Activated CD8-positive, alpha-beta memory T cell treated with anti-CD3 and anti-CD28 coated beads, Interleukin-2, amount 50 U/mL, for 48 hours (primary cell): Measurements from ENCODE around the gene PDZK1IP1.
"Not testable (repeated sequence)": the region's sequence is repeated elsewhere in the genome, so short reads cannot be mapped to it uniquely, and the experiment has no call there.

Source experiments
- DNase-seq: peaks from one replicate; pipeline ENCODE4 v3.0.0-alpha.2; 2020

PDZK1IP1 gene

DNA sequence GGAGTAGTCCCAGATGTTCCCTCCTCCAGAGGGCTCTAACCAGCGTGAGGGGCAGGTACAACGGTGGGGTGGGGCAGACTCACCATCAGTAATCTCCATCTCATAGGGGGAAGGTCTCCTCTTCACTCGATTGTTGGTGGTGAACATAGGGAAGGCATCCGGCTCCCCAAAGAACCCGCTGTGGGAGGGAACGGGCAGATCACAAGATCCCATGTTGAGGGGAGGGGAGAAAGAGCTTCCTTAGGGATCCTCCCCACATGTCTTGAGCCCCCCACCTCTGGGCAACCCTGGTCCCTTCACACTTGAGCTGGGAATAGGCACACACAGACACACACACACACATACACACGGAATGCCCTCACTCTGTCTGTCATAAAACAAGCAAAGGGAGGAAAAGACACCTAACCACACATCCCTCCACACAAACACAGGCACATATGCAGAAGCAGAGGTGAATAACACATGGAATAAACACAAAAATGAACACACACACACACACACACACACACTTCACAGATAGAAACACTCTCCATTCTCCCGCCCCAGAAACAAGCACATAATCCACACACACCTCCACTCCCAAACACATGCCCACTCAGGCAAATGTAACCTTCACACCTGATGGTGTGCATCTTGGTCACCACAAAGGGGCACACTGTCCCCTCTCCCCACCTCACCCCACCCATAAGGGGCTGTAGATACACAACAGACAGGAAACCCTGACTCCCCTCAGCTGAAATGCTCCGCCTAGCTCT is 34.3 kb upstream of the PDZK1IP1 start:
- no peak for DNase-seq

DNA sequence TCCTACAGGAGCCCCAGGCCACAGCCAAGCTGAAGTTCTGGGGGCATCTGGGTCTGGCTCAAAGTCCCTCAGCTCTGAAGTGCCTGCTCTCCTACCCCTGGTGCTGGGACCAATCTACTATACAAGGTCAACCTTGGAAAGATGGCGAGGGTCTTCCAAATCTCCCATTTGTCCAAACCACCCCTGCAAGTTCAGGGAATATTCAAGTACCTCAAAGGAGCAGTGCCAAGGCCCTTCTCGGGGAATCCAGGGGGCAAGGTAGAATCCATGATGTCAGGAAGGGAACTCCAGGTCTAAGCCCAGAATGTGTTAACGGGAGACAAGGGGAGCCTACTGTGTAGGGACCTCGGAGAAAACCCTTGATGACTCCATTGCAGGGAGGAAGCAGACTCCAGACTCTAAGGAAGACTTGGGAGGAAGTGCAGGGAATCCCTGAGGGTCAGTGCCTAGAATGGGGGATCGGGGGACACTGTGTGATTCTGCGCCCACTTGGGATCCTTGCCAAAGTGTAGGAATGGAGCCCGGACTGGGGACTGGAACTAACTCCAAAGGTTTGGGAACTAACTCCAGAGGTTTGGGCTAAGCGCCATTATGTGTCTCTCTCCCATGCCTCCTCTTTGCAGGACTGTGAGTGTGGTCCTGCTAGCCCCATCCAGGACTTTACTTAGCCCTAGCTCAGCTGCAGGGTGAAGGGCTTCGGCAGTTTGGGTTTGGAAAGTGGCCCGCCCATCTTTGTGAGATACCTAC is 33.5 kb upstream of the PDZK1IP1 start:
- DNase-seq: no peak

DNA sequence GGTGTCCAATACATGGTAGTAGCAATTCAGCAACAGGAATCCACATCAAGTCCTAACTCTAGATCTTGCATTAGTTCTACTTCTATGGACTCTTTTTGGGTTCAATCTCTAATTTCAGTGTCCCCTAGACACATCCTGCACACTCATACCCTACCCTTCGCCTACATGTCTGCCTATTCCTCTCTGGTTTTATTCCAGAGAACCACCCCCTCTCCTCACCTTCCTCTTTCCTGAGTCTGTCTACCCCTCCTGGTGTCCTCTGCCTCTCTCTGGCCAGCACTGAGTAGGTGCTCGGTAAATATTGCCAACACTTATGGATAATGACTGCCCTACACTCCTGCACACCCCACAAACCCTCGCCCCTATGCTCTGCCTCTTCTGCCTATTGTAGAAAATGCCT is 32.6 kb upstream of the PDZK1IP1 start:
- no peak for DNase-seq

DNA sequence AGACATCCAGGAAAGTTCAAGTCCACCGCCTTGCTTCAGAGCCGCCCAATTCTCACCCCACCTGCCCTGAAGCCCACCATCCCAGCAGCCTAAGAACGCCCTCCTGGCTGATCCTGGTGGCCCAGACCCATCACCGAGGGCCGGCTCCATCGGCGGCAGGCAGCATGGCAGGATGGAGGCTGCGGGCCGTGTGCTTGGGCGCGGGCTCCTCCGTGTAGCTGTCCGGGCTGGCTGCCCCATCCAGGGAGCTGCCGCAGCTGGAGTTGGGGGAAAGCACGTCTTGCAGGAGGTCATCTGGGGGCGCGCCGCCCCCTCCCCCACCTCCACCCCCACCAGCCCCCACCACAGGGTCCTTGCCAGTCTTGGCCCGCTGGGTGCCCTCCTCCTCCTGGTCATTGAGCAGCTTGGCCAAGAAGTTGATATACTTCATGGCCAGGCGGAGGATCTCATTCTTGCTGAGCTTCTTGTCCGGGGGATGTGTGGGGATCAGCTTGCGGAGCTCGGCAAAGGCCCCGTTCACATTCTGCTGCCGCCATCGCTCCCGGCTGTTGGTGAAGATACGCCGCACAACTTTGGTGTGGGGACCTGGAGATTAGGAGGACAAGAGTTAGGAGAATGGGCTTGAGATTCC is 29.9 kb upstream of the PDZK1IP1 start:
- DNase-seq: no peak

DNA sequence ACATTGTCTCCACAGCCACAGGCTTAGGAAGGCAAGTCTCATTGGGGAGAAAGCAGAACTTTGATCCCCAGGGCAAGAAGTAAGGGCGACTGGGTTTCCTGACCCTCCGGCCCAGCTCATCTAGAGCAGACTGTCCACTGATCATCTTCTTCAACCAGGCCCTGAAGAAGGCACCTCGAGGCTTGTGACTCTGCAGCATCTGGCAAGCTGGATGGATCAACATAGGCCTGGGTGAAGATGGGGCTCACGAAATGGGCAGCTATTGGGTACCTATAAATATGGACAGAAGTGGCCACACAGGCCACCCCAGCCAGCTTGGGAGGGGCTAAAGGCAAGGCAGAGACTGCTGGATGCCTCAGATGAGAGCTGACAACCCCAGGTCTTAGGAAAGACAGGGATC is 29.2 kb upstream of the PDZK1IP1 start:
- no peak for DNase-seq

DNA sequence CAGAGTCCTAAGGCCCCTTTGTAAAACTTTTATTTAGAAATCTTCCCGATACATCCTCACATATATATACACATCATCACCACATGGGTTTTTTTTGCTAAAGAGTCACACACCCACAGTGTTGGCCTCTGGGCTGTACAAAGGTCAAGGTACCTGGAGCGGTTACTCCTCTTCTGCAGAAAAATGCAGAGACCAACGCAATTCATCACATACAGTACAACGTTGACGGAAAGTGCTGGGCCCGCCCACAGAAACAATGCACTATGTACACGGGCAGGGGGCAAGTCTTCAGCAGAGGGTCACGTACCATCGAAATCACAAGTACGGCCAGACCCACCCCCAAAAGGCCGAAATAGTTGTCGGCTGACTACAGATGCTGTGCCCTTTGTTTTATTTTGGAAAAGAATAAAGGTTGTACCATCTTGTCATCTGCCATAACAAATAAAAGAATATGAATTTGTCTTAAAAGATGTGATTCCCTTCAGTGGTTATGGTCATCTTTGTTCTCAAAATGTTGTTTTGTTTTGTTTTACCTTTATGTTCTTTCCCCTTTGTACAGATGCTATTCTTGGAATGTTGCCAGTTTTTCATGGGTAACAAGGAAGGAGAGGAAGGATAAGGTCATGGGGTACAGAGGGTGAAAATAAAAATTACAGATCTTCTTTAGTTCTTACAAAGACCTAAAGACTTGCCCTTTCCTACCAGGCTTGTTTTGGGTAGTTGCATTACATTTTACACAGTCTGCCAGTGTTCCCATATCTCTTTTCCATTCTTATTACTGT is 26.6 kb upstream of the PDZK1IP1 start:
- DNase-seq: no peak

DNA sequence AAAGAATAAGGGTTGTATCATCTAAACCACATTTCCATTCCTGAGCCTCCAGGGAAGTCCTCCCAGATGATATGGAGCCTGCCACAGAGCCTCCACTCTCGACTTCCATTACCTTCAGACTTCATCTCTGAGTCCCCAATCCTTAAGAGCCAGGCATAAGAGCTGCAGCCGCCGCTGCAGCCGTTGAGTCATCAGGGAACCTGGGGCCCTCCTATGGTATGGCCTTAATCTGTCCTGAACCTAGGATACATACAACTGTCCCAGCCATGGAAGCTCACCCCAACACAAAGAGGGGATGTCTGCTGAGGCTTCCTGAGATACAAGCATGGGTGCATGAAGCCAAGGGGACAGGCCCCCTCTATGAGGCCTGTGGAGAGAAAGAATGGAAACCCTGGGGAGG is 25.9 kb upstream of the PDZK1IP1 start:
- no peak for DNase-seq

DNA sequence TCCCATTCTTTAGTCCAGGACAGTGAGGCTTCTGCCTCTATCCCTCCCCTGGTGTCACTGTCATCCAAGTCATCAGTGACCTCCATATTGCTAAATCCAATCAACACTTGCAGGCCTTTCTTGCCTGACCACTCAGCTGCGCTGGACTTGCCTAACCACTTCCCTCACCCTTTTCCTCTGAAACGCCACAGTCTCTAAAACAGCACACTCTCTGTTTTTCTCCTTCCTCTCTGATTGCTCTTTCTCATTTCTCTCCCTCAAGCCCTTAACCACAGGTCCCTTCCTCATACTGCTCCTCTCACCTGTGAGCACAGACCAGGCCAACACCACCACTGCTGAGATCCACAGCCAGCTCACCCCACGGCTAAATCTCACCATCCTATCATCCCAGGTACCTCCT is 24.7 kb upstream of the PDZK1IP1 start:
- no peak for DNase-seq

DNA sequence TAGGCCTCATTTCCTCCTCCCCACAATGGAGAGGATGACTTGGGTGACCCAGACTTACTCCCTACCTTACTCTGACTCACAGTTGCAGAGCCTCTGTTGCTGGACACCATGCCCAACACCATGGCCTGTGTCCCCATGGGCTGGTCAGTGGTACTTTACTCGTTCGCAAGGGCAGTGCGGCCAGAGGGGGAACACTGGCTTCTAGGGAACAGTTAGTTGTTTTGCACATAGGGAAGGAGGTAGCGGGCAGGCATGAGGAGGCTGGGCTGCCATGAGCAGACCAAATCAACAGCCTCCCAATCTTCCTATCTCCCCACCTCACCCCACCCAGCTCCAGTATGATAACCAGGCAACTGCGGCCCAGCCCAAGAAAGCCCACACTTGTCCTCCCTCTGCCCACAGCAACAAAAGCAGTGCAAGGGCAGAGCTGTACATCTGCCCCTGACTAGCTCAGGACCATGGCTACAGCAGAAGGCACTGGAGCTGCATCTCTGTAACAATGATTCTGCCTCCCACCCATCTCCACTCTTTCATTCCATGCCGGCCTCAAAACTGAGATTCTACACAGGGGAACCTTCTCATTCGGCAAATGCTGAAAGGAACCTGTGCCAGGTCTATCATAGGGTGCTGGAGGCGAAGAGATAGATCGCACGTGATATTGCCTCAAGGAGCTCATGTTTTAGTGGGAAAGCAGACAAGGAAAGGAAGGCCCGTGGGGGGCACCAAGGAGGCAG is 23.6 kb upstream of the PDZK1IP1 start:
- DNase-seq: no peak

DNA sequence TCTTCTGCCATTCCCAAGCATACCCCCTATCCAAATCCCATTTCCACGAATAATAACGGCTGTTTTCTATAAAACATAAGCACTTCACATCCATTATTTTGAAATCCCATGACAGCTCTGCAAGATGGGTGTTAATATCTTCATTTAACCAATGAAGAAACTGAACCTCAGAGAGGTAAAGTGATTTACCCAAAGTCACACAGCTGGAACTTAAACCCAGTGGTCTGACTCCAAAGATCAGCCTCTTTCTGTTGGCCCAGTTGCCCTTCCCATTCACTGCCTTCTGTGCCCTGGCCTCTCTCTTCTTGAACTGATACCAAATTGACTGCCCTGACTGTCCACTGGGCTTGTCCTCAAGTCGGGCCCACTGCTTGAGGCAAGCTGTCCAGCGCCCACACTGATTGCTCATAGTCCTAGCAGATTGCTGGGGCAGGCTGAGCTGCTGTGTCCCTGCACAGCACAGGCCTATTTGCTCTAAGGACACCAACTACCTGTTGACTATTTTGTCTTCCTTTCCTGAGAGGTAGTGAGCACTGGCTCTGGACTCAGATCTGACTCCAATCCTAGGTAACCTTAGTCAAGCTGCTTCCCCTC is 22.9 kb upstream of the PDZK1IP1 start:
- DNase-seq: no peak

DNA sequence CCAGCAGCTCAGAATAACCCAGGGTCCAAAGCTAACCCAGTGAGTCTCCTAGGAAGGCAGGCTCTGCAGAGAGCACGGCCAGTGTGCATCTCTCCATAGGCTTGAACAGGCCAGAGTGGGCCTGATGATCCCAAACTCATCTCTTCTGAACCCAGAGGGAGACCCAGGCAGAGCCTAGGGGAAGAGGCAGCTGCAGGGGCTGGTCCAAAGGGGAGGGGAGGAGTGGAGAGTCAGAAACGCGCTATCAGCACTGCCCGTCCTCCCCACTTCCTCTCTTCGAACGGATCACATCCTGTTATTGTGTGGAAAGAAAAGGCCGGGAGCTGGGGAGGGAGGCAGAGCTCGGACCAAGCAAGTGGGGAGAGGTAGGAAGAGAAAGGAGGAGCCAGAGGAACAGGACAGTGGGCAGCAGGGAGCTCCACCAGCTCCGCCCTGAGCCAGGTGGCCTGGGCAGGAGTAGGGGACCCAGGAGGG is 22.0 kb upstream of the PDZK1IP1 start:
- DNase-seq: no peak

DNA sequence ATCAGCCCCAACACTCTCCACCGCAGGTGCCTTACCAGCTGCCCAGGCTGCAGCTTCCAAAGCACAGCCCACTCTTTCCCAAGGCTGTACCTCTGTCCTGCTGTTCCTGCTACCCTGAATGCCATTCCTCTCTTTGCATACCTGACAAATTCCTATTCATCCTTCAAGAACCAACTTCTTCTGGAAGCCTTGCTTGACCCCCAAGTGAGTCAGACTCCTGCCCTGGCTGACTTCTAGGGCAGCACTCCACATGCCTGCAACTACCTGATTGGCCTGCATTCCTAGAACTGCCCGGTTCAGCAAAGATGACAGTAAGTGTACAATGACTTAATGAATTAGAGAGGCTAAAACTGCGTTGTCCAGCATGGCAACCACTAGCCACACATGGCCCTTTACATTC is 20.8 kb upstream of the PDZK1IP1 start:
- DNase-seq: no peak

DNA sequence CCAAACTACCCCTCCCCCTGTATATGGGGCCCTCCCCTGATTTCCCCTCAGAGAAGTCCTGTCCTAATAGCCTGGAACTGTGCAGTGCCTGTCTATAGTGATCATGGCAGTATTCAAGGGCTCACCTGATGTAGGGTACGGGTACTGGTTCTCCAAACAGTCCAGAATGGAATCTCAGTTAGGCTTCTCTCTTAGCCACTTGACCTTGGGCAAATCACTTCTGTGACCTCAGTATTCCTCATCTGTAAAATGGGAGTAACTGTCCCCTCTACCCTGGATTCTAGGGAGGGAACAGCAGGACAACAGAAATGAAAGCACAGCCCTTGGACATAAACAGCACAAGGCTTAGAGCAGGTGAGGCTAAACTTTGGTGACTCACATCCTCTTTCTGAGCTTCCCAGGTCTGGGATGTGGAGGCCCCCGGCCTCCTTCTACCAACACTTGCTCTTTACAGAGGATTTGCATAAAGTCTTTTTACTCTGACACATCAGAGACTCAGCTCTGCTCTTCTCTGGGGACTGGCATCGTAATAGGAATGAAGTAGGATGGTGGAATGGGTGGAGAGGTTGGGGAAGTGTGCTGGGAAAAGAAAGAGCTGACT is 20.0 kb upstream of the PDZK1IP1 start:
- DNase-seq: no peak

DNA sequence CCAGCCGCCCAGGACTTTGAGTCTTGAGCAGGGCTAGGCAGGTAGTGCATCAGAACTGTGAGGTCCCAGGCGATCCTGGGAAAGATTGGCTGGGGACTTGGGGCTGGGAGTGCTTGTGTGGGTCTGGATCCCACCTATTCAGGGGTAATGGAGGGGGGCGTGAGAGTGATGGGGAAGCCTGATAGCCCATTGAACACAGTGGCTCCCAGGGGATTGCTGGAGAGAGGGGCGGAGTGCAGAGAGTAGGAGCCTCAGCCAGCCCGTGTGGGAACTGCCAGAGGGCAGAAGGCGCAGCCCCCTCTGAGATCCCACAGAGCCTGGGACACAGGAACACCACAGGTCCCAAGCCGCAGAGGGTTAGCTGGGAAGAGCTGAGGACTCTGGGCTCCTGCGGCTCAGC is 19.3 kb upstream of the PDZK1IP1 start:
- DNase-seq: no peak

DNA sequence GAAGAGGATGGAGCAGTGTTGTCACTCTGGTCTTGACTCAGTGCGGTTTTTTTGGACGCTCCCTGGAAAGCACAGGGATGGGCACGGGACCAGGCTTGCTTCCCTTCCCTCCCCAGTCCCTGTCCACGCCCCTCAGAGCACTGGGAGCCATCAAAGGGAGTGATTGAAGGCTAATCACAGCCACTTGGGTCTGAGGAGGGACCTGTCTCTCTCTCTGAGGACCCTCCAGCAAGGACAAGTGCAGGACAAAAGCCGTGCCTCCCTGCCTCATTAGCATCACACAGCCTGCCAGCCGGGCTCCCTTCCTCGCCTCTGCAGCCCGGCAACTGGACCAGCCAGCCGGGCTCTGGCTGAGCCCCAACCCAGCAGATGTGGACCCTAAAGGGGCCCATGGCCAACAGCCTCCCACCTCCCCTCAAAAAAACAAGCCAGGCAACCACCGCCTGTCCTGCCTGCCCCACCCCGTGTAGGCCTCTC is 18.6 kb upstream of the PDZK1IP1 start:
- DNase-seq: no peak

DNA sequence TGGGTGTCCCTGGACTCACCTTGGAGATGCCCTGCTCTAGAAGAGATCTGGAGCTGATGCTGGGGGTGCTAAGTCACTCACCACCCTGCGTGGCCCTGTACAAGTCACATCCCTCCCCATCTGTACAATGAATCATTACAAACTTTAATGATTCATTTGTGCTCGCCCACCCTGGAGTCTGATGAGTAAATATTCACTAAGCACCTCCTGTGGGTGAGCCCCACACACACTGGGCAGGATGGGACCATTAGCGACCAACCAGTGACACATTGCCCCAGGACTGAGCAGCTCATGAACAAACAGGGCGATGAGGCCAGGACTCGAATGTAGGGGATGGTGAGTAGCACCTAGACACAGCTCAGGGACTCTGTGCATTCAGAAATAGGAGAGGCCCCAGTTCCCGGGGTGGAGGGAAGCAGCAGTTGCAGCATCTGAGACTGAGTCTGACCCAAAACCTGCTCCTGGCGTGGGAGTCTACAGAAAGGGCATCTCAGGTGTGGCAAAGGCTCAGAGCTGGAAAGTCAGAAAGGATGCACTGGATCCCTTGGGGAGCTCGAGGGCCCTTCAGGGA is 18.1 kb upstream of the PDZK1IP1 start:
- DNase-seq: no peak

DNA sequence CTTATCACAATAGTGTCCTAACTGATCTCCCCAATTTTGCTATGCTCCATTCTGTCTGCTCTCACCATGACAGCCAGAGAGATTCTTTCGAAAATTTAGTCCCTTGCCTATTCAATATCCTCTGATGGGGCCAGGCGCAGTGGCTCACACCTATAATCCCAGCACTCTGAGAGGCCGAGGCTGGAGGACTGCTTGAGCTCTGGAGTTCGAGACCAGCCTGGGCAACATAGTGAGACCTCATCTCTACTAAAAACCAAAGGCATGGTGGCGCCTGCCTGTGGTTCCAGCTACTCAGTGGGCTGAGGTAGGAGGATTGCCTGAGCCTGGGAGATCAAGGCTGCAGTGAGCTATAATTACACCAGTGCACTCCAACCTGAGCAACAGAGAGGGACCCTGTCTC is 16.1 kb upstream of the PDZK1IP1 start:
- DNase-seq: no peak

DNA sequence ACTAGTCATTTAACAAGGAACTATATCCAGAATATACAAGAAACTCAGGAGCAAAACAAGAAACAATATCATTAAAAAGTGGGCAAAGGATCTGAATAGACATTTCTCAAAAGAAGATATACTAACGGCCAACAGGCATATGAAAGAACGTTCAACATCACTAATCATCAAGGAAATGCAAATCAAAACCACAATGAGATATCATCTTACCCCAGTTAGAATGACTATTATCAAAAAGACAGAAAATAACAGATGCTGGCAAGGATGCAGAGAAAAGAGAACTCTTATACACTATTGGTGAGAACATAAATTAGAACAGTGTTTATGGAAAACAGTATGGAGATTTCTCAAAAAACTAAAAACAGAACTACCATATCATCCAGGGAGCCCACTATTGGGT is 13.7 kb upstream of the PDZK1IP1 start:
- DNase-seq: not testable (repeated sequence)

DNA sequence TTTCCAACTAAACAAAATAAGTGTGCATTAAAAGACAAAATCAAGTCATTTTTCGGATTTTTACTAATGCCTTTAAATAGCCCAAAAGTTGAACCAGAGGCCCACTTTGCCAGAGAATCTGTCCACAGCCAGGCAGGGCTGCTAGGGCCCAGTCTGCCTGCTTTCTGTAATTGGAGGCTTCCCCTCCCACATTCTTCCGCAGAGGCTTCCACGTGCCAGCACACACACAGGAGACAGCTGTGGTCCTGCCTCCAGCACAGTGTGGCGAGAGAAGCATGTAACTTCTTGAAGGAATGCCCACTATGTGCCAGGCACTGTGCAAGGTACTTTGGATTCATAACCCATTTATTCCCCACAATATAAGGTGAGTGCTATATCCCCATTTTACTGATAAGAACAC is 11.3 kb upstream of the PDZK1IP1 start:
- no peak for DNase-seq

DNA sequence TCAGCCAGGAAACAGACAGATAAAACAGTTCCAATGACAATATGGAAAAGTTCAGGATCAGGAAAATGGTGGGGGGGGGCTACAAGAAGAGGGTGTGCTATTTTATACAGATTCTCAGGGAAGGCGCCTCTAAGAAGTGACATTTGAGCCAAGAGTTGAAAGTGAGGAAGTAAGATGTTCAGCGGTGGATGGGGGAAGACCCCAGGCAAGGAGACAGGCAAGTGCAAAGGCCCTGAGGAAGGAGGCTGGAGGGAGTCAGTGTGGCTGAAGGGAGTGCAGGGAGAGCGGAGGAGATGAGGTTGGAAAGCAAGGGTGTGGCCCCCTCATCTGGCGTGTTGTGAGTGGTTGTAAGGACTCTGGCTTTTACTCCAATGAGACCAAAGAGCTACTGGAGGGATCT is 8.4 kb upstream of the PDZK1IP1 start:
- DNase-seq: no peak

DNA sequence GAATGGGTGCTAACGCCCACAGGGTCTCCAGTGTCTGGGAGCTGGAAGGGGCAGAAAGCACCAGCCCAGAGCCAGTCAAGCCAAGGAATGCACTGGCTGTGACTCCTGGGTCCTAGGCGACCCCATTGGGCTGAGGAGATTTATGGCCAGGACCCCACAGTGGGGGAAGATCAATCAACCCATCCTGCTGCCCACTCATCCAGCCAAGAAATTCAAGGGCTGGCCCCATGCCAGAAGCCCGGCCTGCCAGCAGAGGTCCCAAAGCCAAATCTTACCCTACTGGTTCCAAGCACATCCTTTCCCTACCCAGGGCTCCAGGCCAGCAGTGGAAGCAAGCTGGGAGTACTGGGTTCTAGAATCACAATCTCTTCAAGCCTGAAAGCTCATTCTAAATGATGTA is 6.8 kb upstream of the PDZK1IP1 start:
- DNase-seq: no peak
